GM18520 (cell line): ENCODE results near the gene INPP4B.

Source experiments
- ATAC-seq: cut with Tn5 transposase; IDR thresholded peaks from one replicate; pipeline ENCODE4 v1.9.1; 2021; ENCODE audit not compliant: unreplicated experiment

Gene INPP4B

DNA sequence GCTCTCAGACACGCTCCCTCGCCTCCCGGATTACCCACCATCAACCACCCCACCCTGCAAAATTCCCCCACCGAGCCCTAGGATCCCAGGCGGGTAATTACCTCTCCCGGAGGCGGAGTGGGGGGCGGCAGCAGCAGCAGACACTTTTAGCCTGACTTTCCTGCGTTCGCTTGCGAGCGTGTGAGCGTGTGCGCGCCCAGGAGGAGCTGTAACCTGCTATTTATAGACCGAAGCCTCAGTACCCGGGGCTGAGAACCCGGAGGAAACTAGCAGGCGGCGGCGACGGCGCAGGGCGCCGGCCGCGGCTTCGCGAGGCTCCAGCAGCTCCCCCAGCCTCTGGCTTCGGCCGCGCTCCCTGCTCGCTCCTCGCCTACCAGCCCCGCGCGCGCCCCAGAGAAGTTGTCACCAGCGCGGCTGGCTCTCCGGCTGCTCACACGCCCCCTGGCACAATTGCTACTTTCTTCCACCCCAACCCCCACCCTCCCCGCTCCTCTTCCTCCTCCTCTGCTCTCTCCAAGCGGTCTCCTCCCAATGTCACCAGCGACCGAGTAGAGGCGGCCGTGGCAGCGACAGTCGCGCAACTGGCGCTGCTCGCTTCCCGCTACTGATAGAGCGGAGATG, at the start of gene INPP4B:
Gene INPP4B, minus strand, starts transcription at position 194 of the 621 bp plus-strand sequence.
- ATAC-seq = no peak

DNA sequence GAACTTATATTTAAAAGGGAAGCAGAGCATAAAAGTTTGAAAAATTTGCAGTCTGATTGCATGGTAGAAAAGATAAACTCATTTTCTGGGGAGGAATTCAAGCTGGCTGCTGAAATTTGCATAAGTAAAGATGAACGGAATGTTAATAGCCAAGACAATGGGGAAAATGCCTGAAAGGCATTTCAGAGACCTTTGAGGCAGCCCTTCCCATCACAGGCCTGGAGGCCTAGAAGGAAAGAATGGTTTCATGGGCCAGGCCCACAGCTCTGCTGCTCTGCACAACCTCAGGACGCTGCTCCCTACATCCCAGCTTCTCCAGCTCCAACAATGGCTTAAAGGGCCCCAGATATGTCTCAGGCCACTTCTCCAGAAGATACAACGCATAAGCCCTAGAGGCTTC, 46.9 kb upstream of the INPP4B start:
- no peak for ATAC-seq

- ATAC-seq = no peak
Measured at GRCh38 chr4:142886566-142886965, 40.5 kb upstream of the INPP4B start.

GRCh38 chr4:142883040-142883832, 37.1 kb upstream of the INPP4B start:
- no peak for ATAC-seq

DNA sequence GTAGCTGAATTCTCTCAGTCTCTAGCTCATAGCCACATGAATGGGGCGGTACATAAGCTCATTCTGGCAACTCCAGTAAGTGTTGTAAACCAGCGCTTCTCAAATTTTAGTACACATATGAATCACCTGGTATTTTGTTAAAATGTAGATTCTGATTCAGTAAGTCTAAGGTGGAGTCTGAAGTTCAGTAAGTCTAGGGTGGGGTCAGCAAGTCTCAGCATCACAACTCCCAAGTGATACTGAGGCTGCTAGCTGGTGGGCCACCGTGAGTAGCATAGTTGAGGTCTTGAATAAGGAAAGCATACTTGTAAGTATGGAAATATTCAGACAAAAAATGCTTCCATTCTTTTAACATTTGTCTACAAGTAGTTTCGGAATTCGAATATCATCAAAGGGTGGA, 36.1 kb upstream of the INPP4B start:
- ATAC-seq = no peak

- no peak for ATAC-seq
Measured at GRCh38 chr4:142881331-142881730, 35.2 kb upstream of the INPP4B start.

GRCh38 chr4:142875117-142875516, 29.0 kb upstream of the INPP4B start:
- ATAC-seq = no peak

DNA sequence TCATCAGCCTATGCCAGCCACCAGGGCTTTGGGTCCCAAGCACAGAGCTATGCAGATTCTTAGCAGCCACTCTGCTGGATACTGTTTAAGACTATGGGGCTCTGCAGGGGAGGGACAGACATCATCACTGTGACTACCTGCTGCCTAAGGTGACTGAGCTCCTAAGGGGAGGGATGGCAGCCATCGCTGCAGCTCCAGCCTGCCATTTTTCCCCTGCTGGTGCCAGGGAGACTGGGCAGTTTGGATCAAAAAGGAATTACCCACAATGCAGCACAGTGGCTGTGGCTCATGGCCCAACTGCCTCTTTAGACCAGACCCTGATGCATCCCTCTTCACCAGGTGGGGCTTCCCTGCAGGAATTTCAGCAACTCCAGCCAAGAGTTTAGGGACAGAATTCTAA, 28.6 kb upstream of the INPP4B start:
- ATAC-seq = no peak

GRCh38 chr4:142866685-142867084, 20.6 kb upstream of the INPP4B start:
- no peak for ATAC-seq

- ATAC-seq = no peak
Measured at GRCh38 chr4:142861351-142861750, 15.2 kb upstream of the INPP4B start.

- ATAC-seq = no peak
Measured at GRCh38 chr4:142858965-142859364, 12.9 kb upstream of the INPP4B start.

- ATAC-seq = no peak
Measured at GRCh38 chr4:142858446-142858845, 12.3 kb upstream of the INPP4B start.

- no peak for ATAC-seq
Measured at GRCh38 chr4:142856576-142856975, 10.5 kb upstream of the INPP4B start.

DNA sequence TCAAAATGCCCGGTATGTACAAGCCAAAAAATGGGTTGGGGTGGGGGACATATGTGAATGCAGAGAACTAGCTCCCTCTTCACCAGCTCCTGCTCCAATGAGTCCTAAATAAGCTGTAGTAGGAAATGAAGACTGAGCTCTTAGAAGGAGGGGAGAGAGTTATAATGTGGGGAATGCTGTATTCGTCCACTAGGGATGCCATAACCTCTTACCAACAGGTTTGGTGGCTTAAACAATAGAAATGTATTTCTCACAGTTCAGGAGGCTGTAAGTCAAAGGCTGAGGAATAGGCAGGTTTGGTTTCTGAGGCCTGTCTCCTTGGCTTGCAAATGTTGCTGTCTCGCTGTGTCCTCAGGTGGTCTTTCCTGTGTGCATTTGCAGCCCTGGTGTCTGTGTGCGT, 4.4 kb upstream of the INPP4B start:
- ATAC-seq = no peak

DNA sequence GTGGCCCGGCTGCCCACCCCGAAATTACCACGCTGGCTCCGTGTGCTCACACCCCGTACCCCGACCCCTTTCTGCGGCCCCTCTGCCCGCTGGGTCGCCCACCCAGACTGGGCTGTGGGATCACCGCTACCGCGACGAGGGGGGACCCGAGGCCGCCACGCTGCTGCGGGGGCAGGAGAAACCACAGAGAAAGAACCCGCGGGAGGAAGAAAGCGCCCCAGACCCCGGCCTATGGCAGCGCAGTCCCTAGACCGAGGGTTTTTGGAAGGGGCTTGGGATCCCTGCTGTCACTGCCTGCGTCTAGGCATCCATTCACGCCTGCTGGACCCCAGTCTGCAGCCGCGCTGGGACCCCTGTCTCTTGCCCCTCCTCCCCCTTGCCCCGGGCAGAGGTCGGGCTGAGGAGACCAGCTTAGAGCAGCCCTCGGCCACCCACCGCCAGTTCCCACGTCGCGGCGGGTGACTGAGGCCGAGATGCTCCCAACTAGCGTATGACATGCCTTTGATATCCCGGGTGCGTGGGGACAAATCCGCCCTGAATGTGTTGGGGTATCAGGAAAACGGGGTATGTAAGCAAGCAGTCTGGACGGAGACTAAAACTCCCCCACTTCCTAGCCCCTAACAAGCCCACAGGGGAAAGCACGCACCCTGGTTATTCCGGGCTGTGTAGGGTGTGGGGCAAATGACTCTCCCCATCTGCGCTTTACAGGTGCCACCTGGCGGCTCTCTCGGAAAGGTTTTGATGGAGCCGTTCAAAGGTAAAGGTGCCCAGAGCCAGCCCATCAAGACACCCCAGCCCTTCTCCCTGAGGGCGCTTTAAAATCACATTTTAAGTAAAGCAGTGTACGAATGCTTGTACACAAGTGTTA, 862 bp upstream of the INPP4B start:
- no peak for ATAC-seq

GRCh38 chr4:142845293-142846107, 601 bp downstream of the INPP4B start:
- ATAC-seq = no peak

- ATAC-seq = no peak
Measured at GRCh38 chr4:142844782-142845181, 1.3 kb downstream of the INPP4B start.

DNA sequence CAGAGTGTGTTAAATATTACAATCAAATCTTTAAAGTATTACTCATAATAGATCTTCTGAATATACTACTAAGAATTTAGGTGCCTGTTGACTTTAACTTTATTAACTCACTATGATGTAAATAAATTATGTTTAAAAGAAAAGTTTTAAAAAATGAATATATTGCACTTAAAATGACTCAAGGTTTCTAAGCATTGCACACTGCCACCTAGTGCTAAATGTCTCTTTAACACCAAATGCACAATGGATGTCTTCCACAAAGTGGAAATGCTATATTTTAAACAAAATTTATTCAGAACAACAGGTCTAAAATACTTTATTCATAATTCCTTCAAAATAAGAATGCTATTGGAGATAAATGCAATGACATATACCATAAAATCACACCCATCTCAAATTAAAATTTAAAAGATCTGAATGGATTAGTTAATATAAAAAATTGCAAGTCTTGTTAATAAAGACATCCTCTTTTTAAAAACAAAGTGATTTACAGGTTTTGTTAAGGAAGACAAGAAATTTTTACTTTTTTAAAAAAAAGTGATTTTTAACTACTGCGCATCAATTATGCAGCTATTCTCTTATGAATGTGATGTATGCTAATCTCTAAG, 5.5 kb downstream of the INPP4B start:
- no peak for ATAC-seq

DNA sequence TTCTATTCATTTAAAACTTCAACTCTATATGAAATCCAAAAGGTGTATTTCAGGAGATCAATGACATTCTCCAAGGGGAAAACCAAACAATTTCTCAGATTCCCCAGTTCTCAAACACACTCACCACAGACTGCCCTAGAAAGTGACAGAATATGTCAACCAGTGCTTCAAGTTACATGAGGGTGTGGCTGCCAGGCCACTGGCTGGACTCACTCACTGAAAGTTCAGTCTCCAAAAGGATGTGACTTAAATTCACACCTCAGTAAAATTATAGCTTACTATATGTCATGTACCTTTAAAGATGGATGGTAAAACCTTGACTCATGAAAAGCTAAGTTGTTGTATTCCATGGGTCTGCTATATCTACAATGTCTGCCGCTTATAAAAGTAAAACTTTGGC, 7.3 kb downstream of the INPP4B start:
- ATAC-seq = no peak

DNA sequence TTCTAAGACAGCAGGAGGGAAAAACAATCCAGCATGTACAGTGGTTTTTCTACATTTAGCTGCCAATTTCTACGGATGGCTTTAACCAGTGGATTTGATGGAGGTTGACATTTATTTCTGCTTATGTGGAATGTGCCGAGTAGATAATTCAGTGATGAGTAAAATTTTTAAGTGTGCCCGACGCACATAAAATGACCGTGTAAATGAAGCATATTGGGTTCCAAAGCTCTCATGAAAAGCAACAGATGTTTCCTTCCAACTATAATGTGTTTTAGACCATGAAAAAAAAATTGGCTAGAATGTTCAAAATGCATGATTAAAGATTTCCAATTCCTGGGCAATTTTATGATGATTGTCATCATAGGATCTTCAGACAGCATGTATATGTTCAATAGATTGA, 14.1 kb downstream of the INPP4B start:
- no peak for ATAC-seq
